ENCODE measurements around the gene PLA2G10. TPM values are rescaled to one million over a fixed set of nuclear protein-coding genes. Genes with fewer than 3 reads are reported as not detected.

PLA2G10 gene
- total and polyA plus RNA-seq, 9 of the 15 experiments (the other 6 are each of a cell fraction or from before 2014, with no cell fraction given) = not detected

- TF ChIP-seq FOS (IDR thresholded peaks at IDR 0.05; ENCODE audit: extremely low read depth, insufficient read length) = no peak
- peak; percentile 89 for TF ChIP-seq ATF7 (IDR thresholded peaks at IDR 0.05)
- no peak for TF ChIP-seq ZC3H8 (IDR thresholded peaks at IDR 0.05)
- TF ChIP-seq ATF3 (IDR thresholded peaks at IDR 0.05) = peak; percentile 13; the same call in 1 of the 2 replicates
- peak; percentile 48; the same call in 1 of the 2 replicates for TF ChIP-seq ATF3 (CRISPR knock-in tag; conservative IDR thresholded peaks at IDR 0.05)
- TF ChIP-seq NCOA6 (IDR thresholded peaks at IDR 0.05) = no peak
- no peak for TF ChIP-seq RBM17 (IDR thresholded peaks at IDR 0.05; ENCODE audit: borderline replicate concordance, low read depth, low read length)
- peak; percentile 86 for TF ChIP-seq GABPA (tag; conservative IDR thresholded peaks at IDR 0.05; ENCODE audit: low read depth)
- TF ChIP-seq CHCHD3 (CRISPR knock-in tag; IDR thresholded peaks at IDR 0.05) = peak; percentile 56; the same call in 1 of the 2 replicates
- TF ChIP-seq ZNF584 (CRISPR knock-in tag; IDR thresholded peaks at IDR 0.05; ENCODE audit: low read depth) = 0 out of 2 replicates have a peak, but pooled peaks have one; percentile 22
- TF ChIP-seq L3MBTL2 (IDR thresholded peaks at IDR 0.05) = peak; percentile 86
- peak; percentile 94; the same call in 1 of the 2 replicates for TF ChIP-seq PHF8 (IDR thresholded peaks at IDR 0.05; ENCODE audit: borderline replicate concordance, low read length)
- peak; percentile 77 for TF ChIP-seq FOXP1 (CRISPR knock-in tag; IDR thresholded peaks at IDR 0.05)
- TF ChIP-seq ZNF431 (CRISPR knock-in tag; IDR thresholded peaks at IDR 0.05) = peak; percentile 61; the same call in 1 of the 2 replicates
- TF ChIP-seq GMEB1 (CRISPR knock-in tag; IDR thresholded peaks at IDR 0.05) = peak; percentile 82
- peak; percentile 46 for TF ChIP-seq C11orf30 (IDR thresholded peaks at IDR 0.05; ENCODE audit: low read depth)
- no peak for TF ChIP-seq ZBTB49 (CRISPR knock-in tag; IDR thresholded peaks at IDR 0.05; ENCODE audit: borderline replicate concordance)
- no peak for TF ChIP-seq SMAD2 (IDR thresholded peaks at IDR 0.05; ENCODE audit: low read depth, low read length)
- TF ChIP-seq TCFL5 (CRISPR knock-in tag; conservative IDR thresholded peaks at IDR 0.05) = no peak
- TF ChIP-seq ZNF511 (CRISPR knock-in tag; IDR thresholded peaks at IDR 0.05) = peak; percentile 62; the same call in 1 of the 2 replicates
- peak; percentile 91 for TF ChIP-seq ZNF384 (IDR thresholded peaks at IDR 0.05; ENCODE audit: low read depth, low read length)
- TF ChIP-seq KAT7 (CRISPR knock-in tag; IDR thresholded peaks at IDR 0.05; ENCODE audit: borderline replicate concordance) = 0 out of 2 replicates have a peak, but pooled peaks have one; percentile 57
- no peak for TF ChIP-seq PYGO2 (tag; IDR thresholded peaks at IDR 0.05)
- TF ChIP-seq PTRF (tag; IDR thresholded peaks at IDR 0.05) = no peak
These were observed 64.0 kb downstream of the PLA2G10 start, which contains the start of gene PARN (continued) for GRCh38 chr16:14629919-14630619.
